Panc1 (cell line): Measurements from ENCODE around the gene NMS. TPM values are rescaled to one million over a fixed set of nuclear protein-coding genes. Genes with fewer than 3 reads are reported as not detected.

Source experiments
- ATAC-seq: fragments of 200-7000 bp; cut with Tn5 transposase; 2 replicates; pipeline ENCODE4 v1.9.1; 2020; ENCODE audit warnings: mild to moderate bottlenecking, moderate library complexity
- BruUV-seq: library from RNA; stranded (reverse); fragments of 400-500 nt; replicated peaks from 2 replicates; lab custom pipeline; 2021; lab: Mats Ljungman, UMichigan
- CTCF ChIA-PET: fragments of 300-600 bp; sonication (Branson Sonifier 250); formaldehyde crosslinking; loops from one replicate; lab custom pipeline; 2022; ENCODE audit warnings: antibody characterized with exemption; lab: Charles Lee
- POLR2A ChIA-PET: fragments of 300-600 bp; sonication (Branson Sonifier 250); formaldehyde crosslinking; loops from one replicate; lab custom pipeline; 2022; ENCODE audit warnings: antibody characterized with exemption; lab: Charles Lee
- DNase-seq: peaks from one replicate; pipeline ENCODE4 v3.0.0-alpha.2; 2010; ENCODE audit warnings: low read depth, low spot score
- H3K27ac ChIP-seq: 2 replicates; pipeline ENCODE4 v1.5.1; 2011; ENCODE audit warnings: mild to moderate bottlenecking, low read length, inconsistent platforms
- H3K27me3 ChIP-seq: fragments of 200-500 bp; sonication (Bioruptor generic); 2 replicates; pipeline ENCODE4 v1.6.0; 2014; ENCODE audit warnings: low read length, inconsistent platforms; ENCODE audit not compliant: control insufficient read depth, insufficient read depth
- H3K36me3 ChIP-seq: fragments of 200-500 bp; sonication (Bioruptor generic); 2 replicates; pipeline ENCODE4 v1.5.1; 2014; ENCODE audit warnings: inconsistent platforms, mild to moderate bottlenecking, low read length, moderate library complexity; ENCODE audit not compliant: control insufficient read depth, insufficient read depth
- H3K4me1 ChIP-seq: 2 replicates; pipeline ENCODE4 v1.5.1; 2011; ENCODE audit warnings: inconsistent platforms, mild to moderate bottlenecking, low read length, moderate library complexity; ENCODE audit not compliant: control insufficient read depth, insufficient read depth
- H3K4me3 ChIP-seq, 2 experiments: 2 replicates each; pipeline ENCODE4 v1.5.1; 2011 to 2012; ENCODE audit warnings: low read depth in 2 of 2, low read length in 2 of 2, mild to moderate bottlenecking in 2 of 2, inconsistent platforms in 1 of 2, moderate library complexity in 1 of 2
- H3K9me3 ChIP-seq: fragments of 200-500 bp; sonication (Bioruptor generic); 2 replicates; pipeline ENCODE4 v1.5.1; 2014; ENCODE audit warnings: low read depth, mild to moderate bottlenecking, inconsistent platforms, low read length, moderate library complexity; ENCODE audit not compliant: control insufficient read depth, insufficient read depth
- POLR2AphosphoS5 ChIP-seq: IDR thresholded peaks from 2 replicates; pipeline ENCODE4 v1.6.1; 2012; ENCODE audit warnings: mild to moderate bottlenecking, low read depth, low read length, moderate library complexity
- SIN3A ChIP-seq: IDR thresholded peaks from 2 replicates; pipeline ENCODE4 v1.6.1; 2012; ENCODE audit warnings: low read depth, mild to moderate bottlenecking, low read length, moderate library complexity, borderline replicate concordance; ENCODE audit not compliant: insufficient read depth
- TCF7L2 ChIP-seq: IDR thresholded peaks from 2 replicates; pipeline ENCODE4 v1.6.1; 2011; ENCODE audit warnings: mild to moderate bottlenecking, low read depth, low read length, inconsistent platforms
- in situ Hi-C: cut with HindIII; loops from 2 replicates; pipeline ENCODE4 v1.10.0; 2016; ENCODE audit warnings: low sequenced_read_pairs, low pct_unique_long_range_greater_than_20kb
- intact Hi-C: fragments of 100-400 bp; cut with micrococcal nuclease; formaldehyde crosslinking; loops from one replicate; pipeline ENCODE4 v1.10.0; 2022; ENCODE audit not compliant: unreplicated experiment
- total RNA-seq: library from RNA; stranded (reverse); gene quantifications from one replicate; pipeline ENCODE4 v1.2.1, GENCODE V29; 2021; ENCODE audit not compliant: unreplicated experiment
- TF ChIP-seq, protein P1 (sequence below), 2 experiments: IDR thresholded peaks; 2 replicates each; pipeline ENCODE4 v1.6.1; 2011 to 2012; ENCODE audit warnings: low read depth in 2 of 2, control low read depth in 1 of 2, low read length in 1 of 2, mild to moderate bottlenecking in 1 of 2, moderate library complexity in 1 of 2; ENCODE audit not compliant: insufficient read depth in 1 of 2
- TF ChIP-seq, protein P2 (sequence below): fragments of 450-650 bp; IDR thresholded peaks from 2 replicates; pipeline ENCODE4 v1.5.1; 2017; ENCODE audit warnings: mild to moderate bottlenecking

The NMS gene
- total RNA-seq, 1 experiment from 2014 or later = not detected

DNA sequence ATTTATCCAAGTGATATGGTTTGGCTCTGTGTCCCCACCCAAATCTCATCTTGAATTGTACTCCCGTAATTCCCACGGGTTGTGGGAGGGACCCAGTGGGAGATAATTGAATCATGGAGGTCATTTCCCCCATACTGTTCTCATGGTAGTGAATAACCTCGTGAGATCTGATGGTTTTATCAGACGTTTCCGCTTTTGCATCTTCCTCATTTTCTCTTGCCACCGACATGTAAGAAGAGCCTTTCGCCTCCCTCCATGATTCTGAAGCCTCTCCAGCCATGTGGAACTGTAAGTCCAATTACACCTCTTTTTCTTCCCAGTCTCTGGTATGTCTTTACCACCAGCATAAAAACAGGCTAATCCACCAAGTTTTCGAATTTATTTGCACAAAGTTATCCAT is 32.5 kb upstream of the NMS start:
- ATAC-seq = no peak
- peaks cover 10% of the 10 kb centered on the region for H3K27me3 ChIP-seq
- POLR2A ChIA-PET = no interaction called here
- intact Hi-C loops = no loop called here
- no TSS peak for BruUV-seq
- no peaks in the 10 kb centered on the region for H3K4me1 ChIP-seq
- no peak for TF ChIP-seq TCF7L2
- TF ChIP-seq SIN3A = no peak
- TF ChIP-seq, protein P1, sequence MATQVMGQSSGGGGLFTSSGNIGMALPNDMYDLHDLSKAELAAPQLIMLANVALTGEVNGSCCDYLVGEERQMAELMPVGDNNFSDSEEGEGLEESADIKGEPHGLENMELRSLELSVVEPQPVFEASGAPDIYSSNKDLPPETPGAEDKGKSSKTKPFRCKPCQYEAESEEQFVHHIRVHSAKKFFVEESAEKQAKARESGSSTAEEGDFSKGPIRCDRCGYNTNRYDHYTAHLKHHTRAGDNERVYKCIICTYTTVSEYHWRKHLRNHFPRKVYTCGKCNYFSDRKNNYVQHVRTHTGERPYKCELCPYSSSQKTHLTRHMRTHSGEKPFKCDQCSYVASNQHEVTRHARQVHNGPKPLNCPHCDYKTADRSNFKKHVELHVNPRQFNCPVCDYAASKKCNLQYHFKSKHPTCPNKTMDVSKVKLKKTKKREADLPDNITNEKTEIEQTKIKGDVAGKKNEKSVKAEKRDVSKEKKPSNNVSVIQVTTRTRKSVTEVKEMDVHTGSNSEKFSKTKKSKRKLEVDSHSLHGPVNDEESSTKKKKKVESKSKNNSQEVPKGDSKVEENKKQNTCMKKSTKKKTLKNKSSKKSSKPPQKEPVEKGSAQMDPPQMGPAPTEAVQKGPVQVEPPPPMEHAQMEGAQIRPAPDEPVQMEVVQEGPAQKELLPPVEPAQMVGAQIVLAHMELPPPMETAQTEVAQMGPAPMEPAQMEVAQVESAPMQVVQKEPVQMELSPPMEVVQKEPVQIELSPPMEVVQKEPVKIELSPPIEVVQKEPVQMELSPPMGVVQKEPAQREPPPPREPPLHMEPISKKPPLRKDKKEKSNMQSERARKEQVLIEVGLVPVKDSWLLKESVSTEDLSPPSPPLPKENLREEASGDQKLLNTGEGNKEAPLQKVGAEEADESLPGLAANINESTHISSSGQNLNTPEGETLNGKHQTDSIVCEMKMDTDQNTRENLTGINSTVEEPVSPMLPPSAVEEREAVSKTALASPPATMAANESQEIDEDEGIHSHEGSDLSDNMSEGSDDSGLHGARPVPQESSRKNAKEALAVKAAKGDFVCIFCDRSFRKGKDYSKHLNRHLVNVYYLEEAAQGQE (IDR thresholded peaks at IDR 0.05; ENCODE audit: insufficient read depth in 1 of 2, low read depth in 2 of 2, low read length in 1 of 2) = no peak
- no peak for TF ChIP-seq POLR2AphosphoS5
- TF ChIP-seq, protein P2, sequence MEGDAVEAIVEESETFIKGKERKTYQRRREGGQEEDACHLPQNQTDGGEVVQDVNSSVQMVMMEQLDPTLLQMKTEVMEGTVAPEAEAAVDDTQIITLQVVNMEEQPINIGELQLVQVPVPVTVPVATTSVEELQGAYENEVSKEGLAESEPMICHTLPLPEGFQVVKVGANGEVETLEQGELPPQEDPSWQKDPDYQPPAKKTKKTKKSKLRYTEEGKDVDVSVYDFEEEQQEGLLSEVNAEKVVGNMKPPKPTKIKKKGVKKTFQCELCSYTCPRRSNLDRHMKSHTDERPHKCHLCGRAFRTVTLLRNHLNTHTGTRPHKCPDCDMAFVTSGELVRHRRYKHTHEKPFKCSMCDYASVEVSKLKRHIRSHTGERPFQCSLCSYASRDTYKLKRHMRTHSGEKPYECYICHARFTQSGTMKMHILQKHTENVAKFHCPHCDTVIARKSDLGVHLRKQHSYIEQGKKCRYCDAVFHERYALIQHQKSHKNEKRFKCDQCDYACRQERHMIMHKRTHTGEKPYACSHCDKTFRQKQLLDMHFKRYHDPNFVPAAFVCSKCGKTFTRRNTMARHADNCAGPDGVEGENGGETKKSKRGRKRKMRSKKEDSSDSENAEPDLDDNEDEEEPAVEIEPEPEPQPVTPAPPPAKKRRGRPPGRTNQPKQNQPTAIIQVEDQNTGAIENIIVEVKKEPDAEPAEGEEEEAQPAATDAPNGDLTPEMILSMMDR = no peak
- in situ Hi-C loops = no loop called here
- H3K4me3 ChIP-seq = no peak overlapping the region
- H3K36me3 ChIP-seq = no peaks in the 10 kb centered on the region
- no peak for DNase-seq
- no peak overlapping the region for H3K27ac ChIP-seq
- CTCF ChIA-PET = no interaction called here
- no peaks in the 10 kb centered on the region for H3K9me3 ChIP-seq

DNA sequence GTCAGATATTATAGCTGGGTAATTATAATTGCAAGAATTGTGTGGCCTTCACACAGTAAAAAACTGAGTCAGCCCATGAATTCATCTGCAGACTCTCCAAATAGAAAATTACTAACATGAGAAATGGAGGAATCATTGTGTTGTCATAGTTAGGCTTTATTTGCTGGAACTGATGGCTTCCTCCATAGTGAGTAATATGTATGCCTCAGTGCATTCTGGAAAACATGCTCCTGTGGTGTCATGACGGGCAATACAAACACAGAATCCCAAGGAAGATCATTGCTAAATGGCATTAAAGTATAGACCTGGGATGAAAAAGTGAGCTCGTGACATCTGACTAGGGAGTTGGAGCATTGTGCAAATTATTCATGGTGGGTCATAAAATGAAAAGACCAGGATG is 23.6 kb upstream of the NMS start:
- in situ Hi-C loops = no loop called here
- no peak overlapping the region for H3K4me3 ChIP-seq
- POLR2A ChIA-PET = no interaction called here

DNA sequence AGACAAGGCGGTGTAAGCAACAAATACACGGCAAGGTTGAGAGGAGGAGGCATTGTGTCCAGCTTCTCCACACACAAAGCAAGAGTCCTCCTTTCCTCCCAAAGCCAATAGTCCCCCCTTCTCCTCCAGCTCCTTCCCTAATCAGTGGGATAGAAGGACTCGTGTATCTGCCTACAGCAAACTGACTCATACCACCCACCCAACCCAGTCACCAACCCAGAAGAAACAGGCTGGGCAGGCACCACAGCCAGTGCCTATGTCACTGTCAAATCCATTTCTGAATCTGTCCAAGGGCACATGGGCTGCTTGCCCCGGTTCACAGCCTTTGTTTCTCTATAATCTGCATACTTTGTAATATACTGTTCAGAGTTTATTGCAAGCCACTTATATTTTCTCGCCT is 19.2 kb upstream of the NMS start:
- no TSS peak for BruUV-seq
- DNase-seq = no peak
- POLR2A ChIA-PET = no interaction called here
- Histone ChIP-seq H3K4me3 (no peak overlapping the region), H3K36me3 (no peaks in the 10 kb centered on the region), H3K27ac (no peak overlapping the region), H3K27me3 (0 out of 2 replicates have a peak, but pooled peaks cover 4% of the 10 kb centered on the region), H3K9me3 (peaks cover 4% of the 10 kb centered on the region; the same call in 1 of the 2 replicates), H3K4me1 (no peaks in the 10 kb centered on the region)
- in situ Hi-C loops = no loop called here
- TF ChIP-seq POLR2AphosphoS5 (no peak), SIN3A (no peak), TCF7L2 (no peak)
- TF ChIP-seq, protein P2 = no peak
- TF ChIP-seq, protein P1 (IDR thresholded peaks at IDR 0.05; ENCODE audit: insufficient read depth in 1 of 2, low read depth in 2 of 2, low read length in 1 of 2) = no peak
- intact Hi-C loops = no loop called here
- CTCF ChIA-PET = no interaction called here
- no peak for ATAC-seq

More for the DNA sequence above, 23.6 kb upstream of the NMS start:
- intact Hi-C loops = no loop called here
- CTCF ChIA-PET = no interaction called here
- ATAC-seq (no peak), DNase-seq (no peak)
- BruUV-seq = no TSS peak
- no peak for TF ChIP-seq SIN3A
- no peaks in the 10 kb centered on the region for H3K36me3 ChIP-seq
- no peak overlapping the region for H3K27ac ChIP-seq
- no peaks in the 10 kb centered on the region for H3K9me3 ChIP-seq
- no peaks in the 10 kb centered on the region for H3K4me1 ChIP-seq
- 0 out of 2 replicates have a peak, but pooled peaks cover 3% of the 10 kb centered on the region for H3K27me3 ChIP-seq
